ENCODE data around the gene GRIK2. TPM values are rescaled to one million over a fixed set of nuclear protein-coding genes. Genes with fewer than 3 reads are reported as not detected.

The GRIK2 gene
- total and polyA plus RNA-seq, 7 donors, result 0.03 to 2.9 (median 0.53) TPM; not detected in 1

GRCh38 chr6:101883505-101883904 is 490.0 kb downstream of the GRIK2 start:
- H3K27ac ChIP-seq, result no peak overlapping the region
- DNase-seq (no peak), ATAC-seq (no peak)
- H3K36me3 ChIP-seq (ENCODE audit: insufficient read depth in 1 of 2, low read depth in 1 of 2), result no peaks in the 10 kb centered on the region
- TF ChIP-seq CTCF (IDR thresholded peaks at IDR 0.05), result no peak
- intact Hi-C loops (cut with DNase I), result no loop called here
- no peaks in the 10 kb centered on the region for H3K9me3 ChIP-seq
- H3K4me1 ChIP-seq, result no peaks in the 10 kb centered on the region
- WGBS, 3 donors, result 83 to 90% (median 84%) methylated on average over 3 of the region's 3 CpGs
- no peaks in the 10 kb centered on the region for H3K27me3 ChIP-seq (ENCODE audit: insufficient read depth in 3 of 3, low read length in 2 of 3)
- no peak overlapping the region for H3K4me3 ChIP-seq

- intact Hi-C loops (cut with DNase I), result no loop called here
- Histone ChIP-seq H3K9me3 (no peaks in the 10 kb centered on the region), H3K27ac (no peak overlapping the region), H3K36me3 (ENCODE audit: insufficient read depth in 1 of 2, low read depth in 1 of 2) (no peaks in the 10 kb centered on the region), H3K27me3 (ENCODE audit: insufficient read depth in 3 of 3, low read length in 2 of 3) (no peaks in the 10 kb centered on the region), H3K4me3 (no peak overlapping the region), H3K4me1 (no peaks in the 10 kb centered on the region)
- WGBS, 3 donors, result 63 to 68% (median 64%) methylated on average over 5 of the region's 5 CpGs
- no peak for ATAC-seq
- no peak for DNase-seq
- TF ChIP-seq CTCF (IDR thresholded peaks at IDR 0.05), result no peak
Measured at GRCh38 chr6:101887532-101887931, 494.0 kb downstream of the GRIK2 start.

GRCh38 chr6:101907356-101908217 is 514.1 kb downstream of the GRIK2 start:
- Histone ChIP-seq H3K4me1 (no peaks in the 10 kb centered on the region), H3K9me3 (no peaks in the 10 kb centered on the region), H3K27ac (no peak overlapping the region), H3K36me3 (ENCODE audit: insufficient read depth in 1 of 2, low read depth in 1 of 2) (no peaks in the 10 kb centered on the region), H3K4me3 (no peak overlapping the region), H3K27me3 (ENCODE audit: insufficient read depth in 3 of 3, low read length in 2 of 3) (no peaks in the 10 kb centered on the region)
- WGBS, 3 donors, result 84 to 85% (median 84%) methylated on average over 6 of the region's 6 CpGs
- ATAC-seq, result no peak
- TF ChIP-seq CTCF (IDR thresholded peaks at IDR 0.05), result no peak
- no peak for DNase-seq
- intact Hi-C loops (cut with DNase I), result no loop called here

- ATAC-seq (no peak), DNase-seq (no peak)
- Histone ChIP-seq H3K9me3 (no peaks in the 10 kb centered on the region), H3K4me1 (no peaks in the 10 kb centered on the region), H3K36me3 (ENCODE audit: insufficient read depth in 1 of 2, low read depth in 1 of 2) (no peaks in the 10 kb centered on the region), H3K27me3 (ENCODE audit: insufficient read depth in 3 of 3, low read length in 2 of 3) (no peaks in the 10 kb centered on the region), H3K4me3 (no peak overlapping the region), H3K27ac (no peak overlapping the region)
- intact Hi-C loops (cut with DNase I), result no loop called here
- WGBS, 3 donors, result 38 to 52% (median 51%) methylated on average over 1 of the region's 1 CpG
- TF ChIP-seq CTCF (IDR thresholded peaks at IDR 0.05), result no peak
Measured at GRCh38 chr6:101909366-101909765, 515.9 kb downstream of the GRIK2 start.

Data from psoas muscle (tissue), 8 donors.